Fibroblast of lung (primary cell): ENCODE measurements around the gene ZNF544.
A peak's percentile ranks its signal among the peaks of the same experiment; 100 is the strongest.

Experiments
- EZH2 ChIP-seq: IDR thresholded peaks from 2 replicates; pipeline ENCODE4 v1.5.1; 2012; ENCODE audit warnings: low read length, control low read depth, mild to moderate bottlenecking; ENCODE audit errors: missing control alignments
- TF ChIP-seq, protein P1 (sequence below), 2 donors: IDR thresholded peaks in 1 of 2; conservative IDR thresholded peaks in 1 of 2; 1 replicate in 1 of 2; 2 replicates in 1 of 2; pipeline ENCODE4 v1.5.1; 2011 to 2012; ENCODE audit warnings: low read length in 2 of 2, control low read depth in 1 of 2, inconsistent platforms in 1 of 2, low read depth in 1 of 2, mild to moderate bottlenecking in 1 of 2

GRCh38 chr19:58305065-58305931 is 76.6 kb downstream of the ZNF544 start, which contains the start of gene ERVK3-1:
- no peak for TF ChIP-seq EZH2
- TF ChIP-seq, protein P1, sequence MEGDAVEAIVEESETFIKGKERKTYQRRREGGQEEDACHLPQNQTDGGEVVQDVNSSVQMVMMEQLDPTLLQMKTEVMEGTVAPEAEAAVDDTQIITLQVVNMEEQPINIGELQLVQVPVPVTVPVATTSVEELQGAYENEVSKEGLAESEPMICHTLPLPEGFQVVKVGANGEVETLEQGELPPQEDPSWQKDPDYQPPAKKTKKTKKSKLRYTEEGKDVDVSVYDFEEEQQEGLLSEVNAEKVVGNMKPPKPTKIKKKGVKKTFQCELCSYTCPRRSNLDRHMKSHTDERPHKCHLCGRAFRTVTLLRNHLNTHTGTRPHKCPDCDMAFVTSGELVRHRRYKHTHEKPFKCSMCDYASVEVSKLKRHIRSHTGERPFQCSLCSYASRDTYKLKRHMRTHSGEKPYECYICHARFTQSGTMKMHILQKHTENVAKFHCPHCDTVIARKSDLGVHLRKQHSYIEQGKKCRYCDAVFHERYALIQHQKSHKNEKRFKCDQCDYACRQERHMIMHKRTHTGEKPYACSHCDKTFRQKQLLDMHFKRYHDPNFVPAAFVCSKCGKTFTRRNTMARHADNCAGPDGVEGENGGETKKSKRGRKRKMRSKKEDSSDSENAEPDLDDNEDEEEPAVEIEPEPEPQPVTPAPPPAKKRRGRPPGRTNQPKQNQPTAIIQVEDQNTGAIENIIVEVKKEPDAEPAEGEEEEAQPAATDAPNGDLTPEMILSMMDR (conservative IDR thresholded peaks at IDR 0.05 in 1 of 2, IDR thresholded peaks at IDR 0.05 in 1 of 2; ENCODE audit: low read depth in 1 of 2, low read length in 2 of 2) = peak in 1 of 2 donors; percentile 1
